Stimulated activated CD8-positive, alpha-beta memory T cell treated with anti-CD3 and anti-CD28 coated beads, Interleukin-15, amount 100 ng/mL, for 48 hours (primary cell): Measurements from ENCODE around the gene NF1.
"Not testable (repeated sequence)": the region's sequence is repeated elsewhere in the genome, so short reads cannot be mapped to it uniquely, and the experiment has no call there.

ENCODE experiments used
- DNase-seq, 2 donors: peaks; one replicate each; pipeline ENCODE4 v3.0.0-alpha.2; 2020; ENCODE audit warnings: low read depth in 2 of 2

Gene NF1

DNA sequence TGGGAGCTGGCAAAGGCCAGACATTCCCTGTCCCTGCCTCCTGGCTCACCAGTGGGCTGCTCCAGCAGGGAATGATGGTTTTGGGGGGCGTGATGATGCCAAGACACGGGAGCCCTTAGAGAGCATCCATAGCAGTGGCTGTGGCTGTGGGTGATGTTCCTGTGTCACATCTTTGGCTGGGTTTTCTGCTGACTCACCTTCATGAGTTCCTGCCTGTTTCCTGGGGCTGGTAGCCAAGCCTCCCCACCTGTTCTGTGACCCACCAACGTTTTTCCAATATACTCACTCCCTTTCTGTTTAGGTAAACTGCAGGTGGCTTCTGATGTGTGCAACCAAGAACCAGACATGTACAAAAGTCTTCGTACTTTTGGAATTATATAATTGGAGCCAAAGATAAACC is 16.5 kb upstream of the NF1 start:
- DNase-seq, result no peak

- DNase-seq, result no peak
Measured at GRCh38 chr17:31079731-31080130, 15.0 kb upstream of the NF1 start.

DNA sequence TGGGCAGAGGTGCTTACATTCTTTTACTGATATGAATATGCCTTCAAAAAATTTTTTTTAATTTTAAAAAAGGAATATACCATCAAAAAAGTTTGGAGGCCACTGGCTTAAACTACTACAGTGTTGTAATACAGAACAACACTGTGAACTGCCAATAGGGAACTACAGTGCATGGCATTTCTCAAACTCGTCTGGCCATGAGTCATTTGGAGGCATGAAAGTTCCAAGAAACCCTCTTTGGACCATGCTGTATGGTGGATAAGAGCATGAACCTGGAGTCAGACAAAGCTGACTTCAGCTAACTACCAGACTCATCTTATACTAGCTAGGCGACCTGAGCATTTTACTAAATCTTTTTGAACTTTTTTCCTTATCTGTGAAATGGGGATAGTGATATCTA is 9.2 kb upstream of the NF1 start:
- DNase-seq, result no peak

DNA sequence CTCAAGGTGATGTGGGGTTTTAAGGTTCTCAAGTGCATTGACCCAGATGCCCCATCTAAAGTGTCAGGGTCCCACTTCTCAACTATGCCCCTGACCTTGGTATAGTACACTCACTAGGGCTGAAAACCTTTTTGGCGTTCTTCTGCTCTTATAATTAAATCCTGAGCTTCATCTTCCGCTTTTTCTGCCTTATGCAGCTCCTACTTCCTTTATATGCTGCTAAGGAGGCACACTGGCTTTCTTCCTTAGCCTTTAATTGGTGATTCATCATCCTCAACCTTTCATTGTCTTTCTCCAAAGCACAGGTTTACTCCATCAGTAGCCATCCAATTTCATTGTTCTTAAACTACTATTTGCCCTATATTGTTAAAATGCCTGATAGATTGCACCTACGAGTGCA is 5.3 kb upstream of the NF1 start:
- no peak for DNase-seq

DNA sequence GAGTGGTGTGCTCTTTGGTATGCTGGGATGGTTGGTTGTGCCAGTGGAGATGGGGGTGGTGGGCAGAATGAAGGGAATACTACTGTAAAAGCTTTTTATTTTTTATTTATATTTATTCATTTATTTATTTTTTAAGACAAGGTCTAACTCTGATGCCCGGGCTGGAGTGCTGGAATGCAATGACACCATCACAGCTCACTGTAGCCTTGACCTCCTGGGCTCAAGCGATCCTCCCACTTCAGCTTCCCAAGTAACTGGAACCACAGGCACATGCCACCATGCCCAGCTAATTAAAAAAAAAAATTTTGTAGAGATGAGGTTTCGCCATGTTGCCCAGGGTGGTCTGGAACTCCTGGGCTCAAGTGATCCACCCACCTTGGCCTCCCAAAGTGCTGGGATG is 4.1 kb upstream of the NF1 start:
- DNase-seq, result not testable (repeated sequence)

DNA sequence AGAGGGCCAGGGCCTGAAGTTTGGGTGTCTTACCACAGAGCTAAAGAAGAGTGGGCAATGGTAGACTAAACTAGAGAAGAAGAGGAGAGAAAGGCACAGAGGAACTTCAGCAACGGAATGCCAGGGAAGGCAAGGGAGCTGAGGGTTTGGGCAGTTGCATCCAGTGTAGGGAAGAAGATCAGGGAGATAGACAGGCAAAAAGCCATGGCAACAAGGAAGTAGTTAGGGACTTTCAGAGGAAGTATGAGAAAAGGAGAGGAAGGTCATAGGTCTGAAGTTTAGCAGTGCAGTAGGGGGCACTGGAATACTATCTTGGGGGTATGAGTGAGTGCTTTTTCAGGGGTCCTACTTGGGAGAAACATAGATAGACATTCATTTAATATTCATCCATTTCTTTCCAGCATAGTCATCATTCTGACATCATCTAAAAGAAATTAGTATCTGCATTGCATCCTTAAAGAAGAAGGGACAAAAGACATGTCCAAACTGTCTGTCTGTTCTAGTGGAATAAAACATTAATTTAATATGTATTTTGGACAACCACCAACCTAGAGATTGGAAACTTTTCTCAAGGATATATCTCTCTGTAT is 2.2 kb upstream of the NF1 start:
- DNase-seq, result no peak

- no peak for DNase-seq
Measured at GRCh38 chr17:31093866-31094599, 744 bp upstream of the NF1 start.

DNA sequence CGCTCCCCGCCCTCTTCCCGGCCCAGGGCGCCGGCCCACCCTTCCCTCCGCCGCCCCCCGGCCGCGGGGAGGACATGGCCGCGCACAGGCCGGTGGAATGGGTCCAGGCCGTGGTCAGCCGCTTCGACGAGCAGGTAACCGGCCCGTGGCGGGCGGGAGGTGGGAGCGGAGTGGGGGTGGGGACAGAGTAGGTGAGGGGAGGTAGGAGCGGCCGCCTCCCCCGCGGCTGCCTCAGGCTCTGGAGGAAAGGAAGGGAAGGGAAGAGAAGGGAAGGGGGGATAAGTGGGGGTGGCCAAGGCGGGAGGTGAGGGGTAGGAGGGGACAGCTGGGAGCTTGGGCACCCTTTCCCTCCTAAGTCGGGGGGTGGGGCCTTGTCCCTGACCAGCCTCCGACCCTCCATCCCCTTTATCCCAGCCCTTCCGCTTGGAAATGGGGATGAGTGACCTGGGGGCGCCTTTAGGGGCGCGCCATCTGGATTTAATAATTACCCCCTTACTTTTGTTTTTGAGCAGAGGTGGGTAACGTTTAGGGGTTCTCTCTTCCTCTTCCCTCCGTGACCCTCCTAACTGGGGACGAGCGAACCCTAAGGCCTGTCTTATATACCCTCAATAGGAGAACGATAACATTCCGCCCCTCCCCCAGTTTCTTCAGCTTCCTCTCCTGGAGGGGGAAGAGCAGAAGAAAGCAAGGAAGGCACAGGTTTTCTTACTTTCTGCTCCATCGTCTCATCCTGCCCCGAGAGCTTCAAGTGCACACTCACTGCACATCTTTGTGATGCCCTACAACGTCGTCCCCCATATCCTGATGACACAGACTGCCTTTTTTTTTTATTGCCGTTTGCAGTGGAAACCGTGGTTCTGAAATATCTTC is 694 bp downstream of the NF1 start:
- DNase-seq, result no peak

DNA sequence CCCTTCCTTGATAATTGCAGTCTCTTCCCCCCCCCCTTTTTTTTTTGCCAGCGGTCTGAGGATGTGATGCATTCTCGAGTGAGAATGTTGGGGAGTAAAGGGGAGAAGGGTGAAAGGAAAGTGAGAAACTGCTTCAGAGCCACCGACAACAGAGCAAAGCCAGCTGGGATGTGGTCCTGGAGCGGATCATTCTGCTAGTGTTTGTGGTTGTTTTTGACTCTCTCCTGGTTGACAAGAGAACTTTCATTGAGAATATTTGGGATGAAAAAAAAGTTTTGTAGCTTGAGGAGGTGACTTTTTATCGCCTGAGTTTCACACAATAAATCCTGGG is 1.3 kb downstream of the NF1 start:
- no peak for DNase-seq

GRCh38 chr17:31099016-31099415 is 4.2 kb downstream of the NF1 start:
- no peak for DNase-seq

DNA sequence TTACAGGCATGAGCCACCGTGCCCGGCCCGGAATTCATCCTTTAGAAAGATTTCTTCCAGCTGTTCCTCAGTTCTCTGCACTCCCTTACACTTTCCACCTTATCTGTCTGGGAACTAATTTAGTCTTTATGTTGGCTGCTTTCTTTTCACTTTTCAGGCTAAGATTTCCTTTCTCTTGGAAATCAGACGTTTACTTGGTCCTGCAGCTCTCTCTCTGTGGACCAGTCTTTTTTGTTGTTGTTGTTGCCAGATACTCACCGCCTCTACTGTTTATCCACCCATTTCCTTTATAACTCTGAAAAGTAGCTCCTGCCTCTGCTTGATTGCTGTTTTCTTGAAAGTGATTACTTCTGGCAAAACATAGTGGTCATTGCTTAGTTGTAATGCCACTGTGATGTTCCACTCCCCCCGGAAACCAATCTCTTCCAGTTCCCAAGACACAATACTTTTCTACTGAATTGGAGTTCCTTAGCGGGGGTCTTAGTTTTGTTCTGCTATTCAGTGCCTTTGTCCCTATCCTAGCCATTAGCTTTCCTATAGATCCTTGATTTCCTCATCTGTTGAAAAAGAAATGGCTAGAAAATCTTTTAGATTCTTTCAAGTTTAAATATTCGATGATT is 6.2 kb downstream of the NF1 start:
- DNase-seq, result no peak

DNA sequence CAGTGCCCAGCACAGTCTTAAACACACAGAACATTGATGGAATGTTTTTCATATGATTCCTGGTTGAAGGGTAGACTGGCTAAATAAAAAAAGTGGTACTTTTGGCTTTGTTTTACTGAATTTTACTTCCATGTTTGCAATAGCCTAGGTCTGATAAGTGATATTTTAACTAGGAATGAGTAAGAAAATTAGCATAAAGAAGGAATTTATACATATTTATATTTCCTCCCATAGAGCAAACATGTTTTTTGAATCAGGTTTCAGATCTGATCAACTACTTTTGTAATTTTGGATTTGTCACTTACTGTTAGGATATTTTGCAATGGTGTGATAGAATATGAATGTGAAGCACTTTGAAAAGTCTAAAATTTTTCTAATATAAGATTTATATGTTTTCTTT is 7.2 kb downstream of the NF1 start:
- DNase-seq, result no peak

DNA sequence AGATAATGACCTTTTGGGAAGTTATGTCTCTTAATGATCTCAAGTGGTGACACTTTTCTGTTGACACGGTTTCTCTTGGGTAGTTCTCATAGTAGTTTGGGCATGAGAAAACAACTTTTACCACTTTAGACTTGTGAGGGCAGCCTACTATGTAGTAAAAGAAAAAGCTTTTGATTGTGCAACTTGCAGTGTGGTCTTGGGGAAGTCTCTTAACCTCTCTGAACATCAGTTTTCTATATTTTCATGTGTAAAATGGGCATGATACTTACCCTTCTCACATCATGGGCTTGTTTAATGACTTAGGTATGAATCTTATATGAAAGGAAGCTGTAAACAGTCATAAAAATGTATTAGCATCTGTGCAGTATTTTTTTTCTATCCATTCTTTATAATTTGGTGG is 11.2 kb downstream of the NF1 start:
- DNase-seq, result no peak

DNA sequence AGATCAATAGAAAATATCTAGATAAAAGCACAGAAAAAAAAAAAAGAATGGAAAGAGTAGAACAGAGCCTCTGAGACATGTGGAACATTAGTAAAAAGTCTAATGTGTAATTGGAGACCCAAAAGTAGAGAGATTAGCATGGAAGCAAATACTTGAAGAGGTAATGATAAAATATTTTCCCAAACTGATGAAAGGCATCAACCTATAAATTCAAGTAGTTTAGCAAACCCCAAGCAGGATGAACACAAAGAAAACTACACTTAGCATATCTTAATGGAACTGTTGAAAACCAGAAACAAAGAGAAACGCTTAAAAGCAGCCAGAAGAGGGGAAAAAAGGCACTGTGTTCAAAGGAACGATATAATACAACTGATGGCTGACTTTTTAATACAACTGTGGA is 16.4 kb downstream of the NF1 start:
- no peak for DNase-seq

GRCh38 chr17:31112001-31112661 is 17.4 kb downstream of the NF1 start:
- DNase-seq, result no peak

- not testable (repeated sequence) for DNase-seq
Measured at GRCh38 chr17:31113368-31113767, 18.6 kb downstream of the NF1 start.

DNA sequence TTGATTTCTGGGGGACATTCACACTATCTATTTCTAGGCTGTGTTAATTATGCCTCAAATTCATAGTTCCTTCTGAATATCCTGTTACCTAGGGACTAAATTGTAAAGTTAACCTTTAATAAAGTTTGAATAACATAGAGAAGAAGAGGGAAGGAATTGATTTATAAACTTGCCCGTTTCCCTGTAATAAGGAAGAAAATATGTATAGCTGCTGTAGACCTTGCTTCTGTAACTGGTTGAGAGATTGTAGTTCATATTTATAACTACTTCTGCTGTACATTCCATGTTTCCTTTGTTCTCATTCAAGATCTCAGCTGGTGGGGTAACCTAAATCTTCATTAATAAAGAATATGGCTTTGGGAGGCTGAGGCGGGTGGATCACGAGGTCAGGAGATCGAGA is 19.2 kb downstream of the NF1 start:
- DNase-seq, result no peak

DNA sequence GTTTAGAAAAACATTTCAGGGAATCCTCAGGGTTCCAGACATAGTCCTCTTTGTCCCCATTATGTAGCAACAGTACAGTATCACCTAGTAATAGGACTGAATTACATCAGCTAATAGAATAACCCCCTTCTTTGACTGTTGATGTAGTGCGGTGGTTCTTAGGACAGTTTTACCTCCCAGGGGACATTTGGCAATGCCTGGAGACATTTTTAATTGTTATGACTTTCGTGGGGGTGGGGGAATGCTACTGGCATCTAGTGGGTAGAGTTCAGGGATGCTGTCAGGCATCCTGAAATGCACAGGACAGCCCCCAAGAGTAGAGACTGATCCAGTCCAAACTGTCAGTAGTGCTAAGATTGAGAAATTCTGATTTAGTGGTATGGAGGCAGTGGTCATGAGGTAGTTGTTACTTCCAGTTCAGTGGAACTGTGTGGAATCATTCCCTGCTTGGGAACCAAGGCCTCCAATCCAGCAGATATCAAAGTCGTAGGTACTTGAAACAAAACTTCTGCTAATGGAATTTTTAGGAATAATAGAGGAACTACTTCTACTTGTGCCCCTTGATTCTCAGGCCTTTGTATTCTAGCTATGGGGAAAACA is 20.3 kb downstream of the NF1 start:
- no peak for DNase-seq

GRCh38 chr17:31116167-31116566 is 21.4 kb downstream of the NF1 start:
- no peak for DNase-seq

- no peak for DNase-seq
Measured at GRCh38 chr17:31122746-31123145, 28.0 kb downstream of the NF1 start.

- DNase-seq, result no peak
Measured at GRCh38 chr17:31126318-31126717, 31.5 kb downstream of the NF1 start.

DNA sequence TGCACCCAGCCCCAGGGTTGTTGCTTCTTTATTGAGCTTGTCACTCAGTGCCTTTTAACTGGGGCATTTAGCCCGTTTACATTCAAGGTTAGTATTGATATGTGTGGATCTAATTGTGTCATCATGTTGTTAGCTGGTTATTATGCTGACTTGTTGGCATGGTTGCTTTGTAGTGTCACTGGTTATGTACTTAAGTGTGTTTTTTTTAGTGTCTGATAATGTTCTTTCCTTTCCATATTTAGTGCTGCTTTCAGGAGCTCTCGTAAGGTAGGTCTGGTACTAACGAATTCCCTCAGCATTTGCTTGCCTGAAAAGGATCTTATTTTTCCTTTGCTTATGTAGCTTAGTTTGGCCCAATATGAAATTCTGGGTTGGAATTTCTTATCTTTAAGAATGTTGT is 33.5 kb downstream of the NF1 start:
- no peak for DNase-seq
